ENCODE data around the gene COMMD7. TPM values are rescaled to one million over a fixed set of nuclear protein-coding genes. Genes with fewer than 3 reads are reported as not detected.
"Not testable (repeated sequence)": the region's sequence is repeated elsewhere in the genome, so short reads cannot be mapped to it uniquely, and the experiment has no call there.

Gene COMMD7
- total RNA-seq, 4 donors from 2014 or later = 11.3 to 31.6 (median 25.4) TPM

- Histone ChIP-seq H3K9me3 (no peaks in the 10 kb centered on the region), H3K36me3 (no peaks in the 10 kb centered on the region), H3K27me3 (no peaks in the 10 kb centered on the region), H3K27ac (no peak overlapping the region), H3K4me1 (no peaks in the 10 kb centered on the region), H3K4me3 (no peak overlapping the region)
- TF ChIP-seq POLR2A (IDR thresholded peaks at IDR 0.05) = no peak
- TF ChIP-seq CTCF (IDR thresholded peaks at IDR 0.05) = no peak
- no peak for DNase-seq
- intact Hi-C loops (cut with DNase I; ENCODE audit: low total_unique reads) = no loop called here
These were observed 33.6 kb downstream of the COMMD7 start for GRCh38 chr20:32709632-32710121.

GRCh38 chr20:32709029-32709631 is 34.1 kb downstream of the COMMD7 start:
- intact Hi-C loops (cut with DNase I; ENCODE audit: low total_unique reads); H3K36me3 ChIP-seq; H3K27me3 ChIP-seq; H3K27ac ChIP-seq; DNase-seq; H3K9me3 ChIP-seq; H3K4me1 ChIP-seq; H3K4me3 ChIP-seq: not testable (repeated sequence)

- intact Hi-C loops (cut with DNase I; ENCODE audit: low total_unique reads) = no loop called here
These were observed 35.3 kb downstream of the COMMD7 start for GRCh38 chr20:32707691-32708581.

GRCh38 chr20:32706486-32706885 is 36.8 kb downstream of the COMMD7 start:
- Histone ChIP-seq H3K4me3 (no peak overlapping the region), H3K4me1 (no peaks in the 10 kb centered on the region), H3K27me3 (no peaks in the 10 kb centered on the region), H3K36me3 (no peaks in the 10 kb centered on the region), H3K9me3 (no peaks in the 10 kb centered on the region), H3K27ac (no peak overlapping the region)
- no peak for TF ChIP-seq CTCF (IDR thresholded peaks at IDR 0.05)
- TF ChIP-seq POLR2A (IDR thresholded peaks at IDR 0.05) = no peak
- DNase-seq = no peak
- intact Hi-C loops (cut with DNase I; ENCODE audit: low total_unique reads) = no loop called here

More at GRCh38 chr20:32707691-32708581, 35.3 kb downstream of the COMMD7 start:
- TF ChIP-seq POLR2A (IDR thresholded peaks at IDR 0.05) = no peak
- no peak for TF ChIP-seq CTCF (IDR thresholded peaks at IDR 0.05)
- Histone ChIP-seq H3K4me3 (no peak overlapping the region), H3K27ac (no peak overlapping the region), H3K4me1 (no peaks in the 10 kb centered on the region), H3K27me3 (no peaks in the 10 kb centered on the region), H3K36me3 (no peaks in the 10 kb centered on the region), H3K9me3 (no peaks in the 10 kb centered on the region)
- DNase-seq = no peak

- no peaks in the 10 kb centered on the region for H3K4me1 ChIP-seq
- DNase-seq = no peak
- intact Hi-C loops (cut with DNase I; ENCODE audit: low total_unique reads) = no loop called here
- no peaks in the 10 kb centered on the region for H3K9me3 ChIP-seq
- H3K27ac ChIP-seq = no peak overlapping the region
- H3K27me3 ChIP-seq = no peaks in the 10 kb centered on the region
- TF ChIP-seq POLR2A (IDR thresholded peaks at IDR 0.05) = no peak
- no peak for TF ChIP-seq CTCF (IDR thresholded peaks at IDR 0.05)
- H3K4me3 ChIP-seq = no peak overlapping the region
- H3K36me3 ChIP-seq = no peaks in the 10 kb centered on the region
These were observed 40.4 kb downstream of the COMMD7 start for GRCh38 chr20:32702706-32703425.

Measured in uterus (tissue), 4 donors.